Calu3 (cell line): ENCODE measurements around the gene MTTP. TPM values are rescaled to one million over a fixed set of nuclear protein-coding genes. Genes with fewer than 3 reads are reported as not detected.

Source experiments
- BruUV-seq: library from RNA; stranded (reverse); fragments of 400-500 nt; replicated peaks from 2 replicates; lab custom pipeline; 2021; lab: Mats Ljungman, UMichigan
- CTCF ChIA-PET: fragments of 300-600 bp; sonication (Branson Sonifier 250); formaldehyde crosslinking; loops from one replicate; lab custom pipeline; 2022; ENCODE audit warnings: antibody characterized with exemption; lab: Charles Lee
- DNase-seq: peaks from one replicate; pipeline ENCODE4 v3.0.0; 2022
- H3K27ac Mint-ChIP-seq: one replicate; pipeline ENCODE4 v1.8.0; 2022; ENCODE audit warnings: mixed read lengths; ENCODE audit not compliant: unreplicated experiment
- H3K27me3 Mint-ChIP-seq: one replicate; pipeline ENCODE4 v1.8.0; 2022; ENCODE audit warnings: mixed read lengths; ENCODE audit not compliant: unreplicated experiment
- H3K36me3 Mint-ChIP-seq: one replicate; pipeline ENCODE4 v1.8.0; 2022; ENCODE audit warnings: mild to moderate bottlenecking, moderate library complexity, mixed read lengths; ENCODE audit not compliant: insufficient read depth, unreplicated experiment
- H3K4me1 Mint-ChIP-seq: one replicate; pipeline ENCODE4 v1.8.0; 2022; ENCODE audit warnings: mild to moderate bottlenecking, low read depth, mixed read lengths; ENCODE audit not compliant: unreplicated experiment
- H3K4me3 Mint-ChIP-seq: one replicate; pipeline ENCODE4 v1.8.0; 2022; ENCODE audit warnings: mild to moderate bottlenecking, low read depth, moderate library complexity, mixed read lengths; ENCODE audit not compliant: unreplicated experiment
- H3K9me3 Mint-ChIP-seq: one replicate; pipeline ENCODE4 v1.8.0; 2022; ENCODE audit warnings: low read depth, mixed read lengths; ENCODE audit not compliant: unreplicated experiment
- CTCF ChIP-seq: fragments of 200-600 bp; IDR thresholded peaks from one replicate; pipeline ENCODE4 v1.8.0; 2022; ENCODE audit warnings: antibody characterized with exemption; ENCODE audit not compliant: unreplicated experiment
- intact Hi-C: fragments of 100-400 bp; cut with micrococcal nuclease; formaldehyde crosslinking; loops from one replicate; pipeline ENCODE4 v1.10.0; 2022; ENCODE audit not compliant: unreplicated experiment
- total RNA-seq: library from RNA; stranded (reverse); gene quantifications from 2 replicates; pipeline ENCODE4 v1.2.3, GENCODE V29; 2022

MTTP gene
- total RNA-seq, 1 experiment from 2014 or later: not detected

GRCh38 chr4:99657798-99658197 is 83.2 kb downstream of the MTTP start, which contains the start of gene C4orf54:
C4orf54 (minus strand) TSS chr4:99657828; CDS start chr4:99654648, 3,180 bp downstream.
- Mint-ChIP-seq H3K27ac (no peak within 1 kb of the TSS), H3K4me3 (no peak within 1 kb of the TSS), H3K27me3 (no peaks in the 10 kb centered on the region), H3K9me3 (no peaks in the 10 kb centered on the region), H3K36me3 (no peaks in the 10 kb centered on the region), H3K4me1 (peaks cover 7% of the 10 kb centered on the region)
- TF ChIP-seq CTCF: no peak
- CTCF ChIA-PET: no interaction called here
- DNase-seq: no peak
- intact Hi-C loops: no loop called here
- BruUV-seq: no TSS peak

GRCh38 chr4:99658666-99659065 is 84.0 kb downstream of the MTTP start:
- H3K27ac Mint-ChIP-seq: no peak overlapping the region
- no peaks in the 10 kb centered on the region for H3K27me3 Mint-ChIP-seq
- CTCF ChIA-PET: no interaction called here
- H3K9me3 Mint-ChIP-seq: no peaks in the 10 kb centered on the region
- H3K4me1 Mint-ChIP-seq: peaks cover 7% of the 10 kb centered on the region
- BruUV-seq: no TSS peak
- DNase-seq: no peak
- TF ChIP-seq CTCF: no peak
- H3K36me3 Mint-ChIP-seq: no peaks in the 10 kb centered on the region
- no peak overlapping the region for H3K4me3 Mint-ChIP-seq
- intact Hi-C loops: no loop called here

GRCh38 chr4:99661907-99662306 is 87.3 kb downstream of the MTTP start:
- intact Hi-C loops: no loop called here
- Mint-ChIP-seq H3K27ac (no peak overlapping the region), H3K27me3 (no peaks in the 10 kb centered on the region), H3K4me1 (no peaks in the 10 kb centered on the region), H3K4me3 (no peak overlapping the region), H3K36me3 (no peaks in the 10 kb centered on the region), H3K9me3 (no peaks in the 10 kb centered on the region)
- no peak for DNase-seq
- BruUV-seq: no TSS peak
- TF ChIP-seq CTCF: no peak
- CTCF ChIA-PET: no interaction called here

GRCh38 chr4:99664716-99665115 is 90.1 kb downstream of the MTTP start:
- CTCF ChIA-PET: no interaction called here
- intact Hi-C loops: no loop called here
- no peaks in the 10 kb centered on the region for H3K4me1 Mint-ChIP-seq
- no peaks in the 10 kb centered on the region for H3K9me3 Mint-ChIP-seq
- no peaks in the 10 kb centered on the region for H3K36me3 Mint-ChIP-seq
- H3K27me3 Mint-ChIP-seq: no peaks in the 10 kb centered on the region
- no peak for TF ChIP-seq CTCF
- BruUV-seq: no TSS peak
- H3K27ac Mint-ChIP-seq: no peak overlapping the region
- no peak overlapping the region for H3K4me3 Mint-ChIP-seq
- DNase-seq: no peak
